Fibroblast of lung (primary cell): ENCODE results near the gene KCMF1.

Experiments
- CTCF ChIP-seq, 2 donors: IDR thresholded peaks in 1 of 2; conservative IDR thresholded peaks in 1 of 2; 1 replicate in 1 of 2; 2 replicates in 1 of 2; pipeline ENCODE4 v1.5.1; 2011 to 2012; ENCODE audit warnings: low read length in 2 of 2, control low read depth in 1 of 2, inconsistent platforms in 1 of 2, low read depth in 1 of 2, mild to moderate bottlenecking in 1 of 2
- EZH2 ChIP-seq: IDR thresholded peaks from 2 replicates; pipeline ENCODE4 v1.5.1; 2012; ENCODE audit warnings: low read length, control low read depth, mild to moderate bottlenecking; ENCODE audit errors: missing control alignments

- TF ChIP-seq CTCF (conservative IDR thresholded peaks at IDR 0.05 in 1 of 2, IDR thresholded peaks at IDR 0.05 in 1 of 2; ENCODE audit: low read depth in 1 of 2, low read length in 2 of 2) (no peak), EZH2 (no peak)
Measured at GRCh38 chr2:84944295-84944909, 26.6 kb upstream of the KCMF1 start.
